DND-41 (cell line): Measurements from ENCODE around the gene DCTN1.

Source experiments
- EZH2 ChIP-seq: IDR thresholded peaks from 3 replicates; pipeline ENCODE4 v1.6.1; 2012; ENCODE audit warnings: borderline replicate concordance, low read depth, mild to moderate bottlenecking, moderate library complexity, low read length, inconsistent platforms; ENCODE audit not compliant: severe bottlenecking
- TF ChIP-seq, protein P1 (sequence below): IDR thresholded peaks from 2 replicates; pipeline ENCODE4 v1.5.1; 2012; ENCODE audit warnings: borderline replicate concordance, low read length, moderate library complexity, mild to moderate bottlenecking; ENCODE audit not compliant: poor library complexity, severe bottlenecking; ENCODE audit errors: extremely low read depth

DNA sequence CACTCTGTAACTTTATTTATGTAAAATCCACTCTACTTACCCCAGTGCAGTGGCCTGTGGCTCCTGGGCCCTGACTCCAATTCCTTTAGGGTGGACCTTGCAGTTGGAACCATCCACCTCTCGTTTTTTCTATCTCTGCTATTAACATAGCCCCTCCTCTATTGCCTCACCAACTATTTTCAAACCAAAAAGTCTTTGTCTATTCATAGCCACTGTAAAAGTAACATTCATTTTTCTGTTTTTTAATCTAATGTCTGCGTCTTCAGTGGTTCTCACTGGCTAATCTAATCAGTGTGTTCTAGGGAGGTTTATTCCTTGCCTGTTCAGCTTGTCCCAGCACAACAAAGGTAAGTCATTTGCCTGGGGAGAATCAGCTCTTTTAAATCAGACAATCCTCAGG is 36.8 kb downstream of the DCTN1 start, which contains the start of gene SLC4A5:
- TF ChIP-seq, protein P1, sequence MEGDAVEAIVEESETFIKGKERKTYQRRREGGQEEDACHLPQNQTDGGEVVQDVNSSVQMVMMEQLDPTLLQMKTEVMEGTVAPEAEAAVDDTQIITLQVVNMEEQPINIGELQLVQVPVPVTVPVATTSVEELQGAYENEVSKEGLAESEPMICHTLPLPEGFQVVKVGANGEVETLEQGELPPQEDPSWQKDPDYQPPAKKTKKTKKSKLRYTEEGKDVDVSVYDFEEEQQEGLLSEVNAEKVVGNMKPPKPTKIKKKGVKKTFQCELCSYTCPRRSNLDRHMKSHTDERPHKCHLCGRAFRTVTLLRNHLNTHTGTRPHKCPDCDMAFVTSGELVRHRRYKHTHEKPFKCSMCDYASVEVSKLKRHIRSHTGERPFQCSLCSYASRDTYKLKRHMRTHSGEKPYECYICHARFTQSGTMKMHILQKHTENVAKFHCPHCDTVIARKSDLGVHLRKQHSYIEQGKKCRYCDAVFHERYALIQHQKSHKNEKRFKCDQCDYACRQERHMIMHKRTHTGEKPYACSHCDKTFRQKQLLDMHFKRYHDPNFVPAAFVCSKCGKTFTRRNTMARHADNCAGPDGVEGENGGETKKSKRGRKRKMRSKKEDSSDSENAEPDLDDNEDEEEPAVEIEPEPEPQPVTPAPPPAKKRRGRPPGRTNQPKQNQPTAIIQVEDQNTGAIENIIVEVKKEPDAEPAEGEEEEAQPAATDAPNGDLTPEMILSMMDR = no peak
- TF ChIP-seq EZH2 = no peak
